ENCODE measurements around the gene PDE3B.
"Not testable (repeated sequence)": the region's sequence is repeated elsewhere in the genome, so short reads cannot be mapped to it uniquely, and the experiment has no call there.

Gene PDE3B

DNA sequence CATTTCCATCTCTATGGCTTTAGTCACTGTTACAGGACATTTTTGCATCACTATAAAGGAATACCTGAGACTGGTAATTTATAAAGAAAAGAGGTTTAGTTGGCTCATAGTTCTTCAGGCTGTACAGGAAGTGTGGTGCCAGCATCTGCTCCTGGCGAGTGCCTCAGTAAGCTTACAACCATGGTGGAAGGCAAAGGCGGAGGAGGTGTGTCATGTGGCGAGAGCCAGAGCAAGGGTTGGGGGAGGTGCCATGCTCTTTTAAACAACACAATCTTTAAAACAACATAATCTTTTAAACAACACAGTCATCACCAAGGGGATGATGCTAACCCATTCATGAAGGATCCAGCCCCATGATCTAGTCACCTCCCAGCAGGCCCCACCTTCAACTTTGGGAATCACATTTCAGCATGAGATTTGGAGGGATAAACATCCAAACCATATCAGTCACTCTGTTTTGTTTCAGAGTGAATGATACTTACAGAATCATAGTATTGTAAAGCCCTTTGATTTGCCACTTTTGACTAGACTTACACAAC, 103.3 kb downstream of the PDE3B start:
- DNase-seq (ENCODE audit: low spot score), result no peak

DNA sequence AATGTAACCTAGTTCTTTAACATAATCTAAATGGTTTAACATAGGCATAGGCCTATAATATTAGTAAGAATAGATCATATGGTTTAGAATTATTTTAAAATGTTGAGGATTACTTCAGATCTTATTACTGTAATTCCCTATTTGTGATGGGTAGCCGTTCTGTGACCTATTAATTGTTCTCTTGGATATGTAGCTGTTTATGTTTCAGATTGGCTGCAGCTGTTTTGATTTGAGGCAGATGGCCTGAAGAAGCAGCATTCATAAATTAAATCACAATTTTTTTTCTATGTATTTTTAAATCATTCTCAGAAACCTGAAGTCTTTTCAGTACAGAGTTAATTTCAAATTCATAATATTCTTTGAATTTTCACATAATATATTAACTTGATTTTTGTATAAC, 104.5 kb downstream of the PDE3B start:
- no peak for DNase-seq (ENCODE audit: low spot score)

DNA sequence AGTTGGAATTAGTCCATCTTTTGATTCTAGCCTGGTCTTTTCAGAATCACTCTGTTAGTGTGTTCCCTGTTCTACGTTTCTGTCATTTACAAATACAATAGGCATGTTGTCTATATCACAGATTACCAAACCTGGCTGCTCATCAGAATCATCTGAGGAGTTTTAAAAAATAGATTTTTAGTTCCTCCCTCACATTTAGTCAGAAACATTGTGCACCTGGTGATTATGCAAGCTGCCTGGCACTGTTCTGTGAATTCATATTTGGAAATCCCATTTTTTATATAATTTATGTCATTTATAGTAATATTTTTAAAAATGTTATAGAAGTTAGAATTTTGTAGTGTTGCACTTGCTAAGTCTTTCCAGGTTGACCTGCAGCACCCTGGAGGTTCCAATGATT, 107.3 kb downstream of the PDE3B start:
- peak; percentile 58 for DNase-seq (ENCODE audit: low spot score)

GRCh38 chr11:14751975-14752407, 108.4 kb downstream of the PDE3B start:
- DNase-seq (ENCODE audit: low spot score), result no peak

- no peak for DNase-seq (ENCODE audit: low spot score)
Measured at GRCh38 chr11:14755140-14755539, 111.5 kb downstream of the PDE3B start.

- no peak for DNase-seq (ENCODE audit: low spot score)
Measured at GRCh38 chr11:14756349-14756748, 112.7 kb downstream of the PDE3B start.

- not testable (repeated sequence) for DNase-seq (ENCODE audit: low spot score)
Measured at GRCh38 chr11:14759300-14760012, 115.9 kb downstream of the PDE3B start.

GRCh38 chr11:14764179-14764578, 120.6 kb downstream of the PDE3B start:
- DNase-seq (ENCODE audit: low spot score), result no peak

- no peak for DNase-seq (ENCODE audit: low spot score)
Measured at GRCh38 chr11:14764579-14765527, 121.2 kb downstream of the PDE3B start.

- DNase-seq (ENCODE audit: low spot score), result no peak
Measured at GRCh38 chr11:14766585-14766984, 123.0 kb downstream of the PDE3B start.

DNA sequence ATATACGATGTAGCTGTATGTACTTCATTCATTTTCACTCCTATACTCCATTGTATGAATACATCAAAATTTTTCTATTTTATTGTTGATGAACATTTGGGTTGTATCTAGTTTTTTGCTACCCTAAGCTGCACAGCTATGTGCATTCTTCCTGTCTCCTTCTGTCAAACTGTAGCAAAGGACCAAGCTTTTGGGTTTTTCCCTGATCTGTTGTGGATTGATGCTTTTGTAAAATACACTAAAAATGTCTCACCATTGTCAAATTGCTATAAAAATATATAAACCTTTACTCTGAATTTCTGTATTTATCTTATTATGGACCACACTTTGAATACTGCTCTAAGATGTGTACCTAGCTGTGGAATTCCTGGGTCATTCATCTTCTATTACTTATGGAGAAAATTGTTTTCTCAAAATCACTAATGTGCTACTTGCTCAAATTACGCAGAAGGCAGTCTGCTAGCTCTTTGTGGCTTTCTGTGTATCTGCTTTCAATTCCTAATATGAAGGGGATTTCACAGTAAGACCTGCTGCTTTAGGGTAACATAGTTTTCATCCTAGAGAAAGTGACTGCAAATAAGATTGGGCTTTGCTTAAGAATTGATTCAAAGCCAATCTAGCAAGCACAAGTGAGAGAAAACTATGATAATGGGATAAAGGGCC, 125.1 kb downstream of the PDE3B start:
- DNase-seq (ENCODE audit: low spot score), result no peak

GRCh38 chr11:14773755-14774154, 130.2 kb downstream of the PDE3B start:
- DNase-seq (ENCODE audit: low spot score), result no peak

DNA sequence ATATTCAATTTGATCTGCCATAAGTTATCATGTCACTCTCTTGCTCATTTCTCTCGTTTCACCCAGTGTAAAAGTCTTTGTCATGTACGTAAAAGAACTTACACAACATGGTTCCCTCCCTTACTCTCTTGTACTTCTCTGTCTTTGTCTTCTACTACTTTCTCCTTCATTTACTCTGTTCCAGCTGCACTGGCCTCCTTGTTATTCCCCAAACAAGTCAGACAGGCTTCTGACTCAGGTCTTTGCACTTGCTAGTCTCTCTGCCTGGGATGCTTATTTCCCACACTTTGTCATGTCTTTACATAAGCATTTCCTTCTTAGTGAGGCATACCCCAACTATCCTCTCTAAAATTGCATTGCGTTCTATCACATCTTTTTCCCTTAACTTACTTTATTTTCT, 131.1 kb downstream of the PDE3B start:
- no peak for DNase-seq (ENCODE audit: low spot score)

GRCh38 chr11:14775897-14776296, 132.3 kb downstream of the PDE3B start:
- DNase-seq (ENCODE audit: low spot score), result no peak

DNA sequence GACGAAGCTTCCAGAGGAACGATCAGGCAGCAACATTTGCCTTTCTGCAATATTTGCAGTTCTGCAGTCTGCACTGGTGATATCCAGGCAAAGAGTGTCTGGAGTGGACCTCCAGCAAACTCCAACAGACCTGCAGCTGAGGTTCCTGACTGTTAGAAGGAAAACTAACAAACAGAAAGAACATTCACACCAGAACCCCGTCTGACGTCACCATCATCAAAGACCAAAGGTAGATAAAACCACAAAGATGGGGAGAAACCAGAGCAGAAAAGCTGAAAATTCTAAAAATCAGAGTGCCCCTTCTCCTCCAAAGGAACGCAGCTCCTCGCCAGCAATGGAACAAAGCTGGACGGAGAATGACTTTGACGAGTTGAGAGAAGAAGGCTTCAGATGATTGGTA, 134.9 kb downstream of the PDE3B start:
- DNase-seq (ENCODE audit: low spot score), result not testable (repeated sequence)

GRCh38 chr11:14783788-14784187, 140.2 kb downstream of the PDE3B start:
- DNase-seq (ENCODE audit: low spot score), result no peak

DNA sequence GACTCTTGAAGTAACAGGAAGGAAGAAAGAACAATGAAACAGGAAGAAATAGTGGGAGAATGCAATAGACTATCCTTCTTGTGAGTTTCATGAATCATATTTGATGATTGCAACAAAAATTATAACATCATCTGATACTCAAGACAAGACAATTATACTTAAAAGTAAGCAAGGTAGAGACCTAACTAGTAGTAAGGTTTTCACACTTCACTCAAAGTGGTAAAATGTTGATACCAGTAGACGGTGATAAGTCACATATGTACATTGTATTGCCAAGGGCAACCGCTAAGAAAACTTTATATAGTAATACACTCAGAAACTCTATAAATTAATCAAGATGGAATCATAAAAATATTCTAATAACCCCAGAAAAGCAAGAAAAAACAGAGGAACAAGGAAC, 140.6 kb downstream of the PDE3B start:
- no peak for DNase-seq (ENCODE audit: low spot score)

DNA sequence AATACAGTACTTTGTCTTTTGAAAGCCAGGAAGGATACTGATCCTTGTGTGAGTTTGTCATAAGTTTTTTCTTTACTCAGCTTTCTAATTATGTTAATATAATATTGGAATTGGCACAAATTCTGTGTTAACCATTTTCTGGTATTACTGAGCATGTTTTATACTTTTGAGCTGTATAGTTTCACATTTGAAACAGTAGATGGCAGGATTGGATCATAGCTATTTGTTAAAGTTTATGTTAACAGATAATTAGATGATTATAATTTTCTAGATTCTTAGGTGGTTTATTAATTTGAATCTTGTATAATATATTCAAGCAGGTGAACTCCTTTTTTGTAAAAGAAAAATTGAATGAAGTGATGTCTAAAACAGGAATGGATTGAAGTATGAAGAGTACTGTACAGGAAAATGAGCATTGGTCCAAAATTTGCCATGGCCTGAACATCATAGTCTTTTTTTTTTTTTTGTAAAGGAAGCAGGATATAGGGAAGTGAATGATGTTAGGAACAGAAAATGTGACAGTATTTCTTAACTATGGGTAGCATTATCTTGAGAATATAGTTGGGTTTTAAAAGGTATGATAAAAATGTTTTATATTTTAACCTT, 146.4 kb downstream of the PDE3B start:
- no peak for DNase-seq (ENCODE audit: low spot score)

- DNase-seq (ENCODE audit: low spot score), result peak; percentile 50
Measured at GRCh38 chr11:14793546-14793945, 149.9 kb downstream of the PDE3B start.

- not testable (repeated sequence) for DNase-seq (ENCODE audit: low spot score)
Measured at GRCh38 chr11:14796028-14796427, 152.4 kb downstream of the PDE3B start.

GRCh38 chr11:14803846-14804245, 160.2 kb downstream of the PDE3B start:
- no peak for DNase-seq (ENCODE audit: low spot score)

- DNase-seq (ENCODE audit: low spot score), result no peak
Measured at GRCh38 chr11:14809466-14809865, 165.9 kb downstream of the PDE3B start.
